Activated naive CD4-positive, alpha-beta T cell treated with anti-CD3 and anti-CD28 coated beads, Interleukin-2, amount 50 U/mL, for 72 hours (primary cell): ENCODE results near the gene CPN2. TPM values are rescaled to one million over a fixed set of nuclear protein-coding genes. Genes with fewer than 3 reads are reported as not detected.

Experiments
- ATAC-seq, 2 donors: fragments of 150-1000 bp; cut with Tn5 transposase; 2 replicates each; pipeline ENCODE4 v1.10.0; 2021; ENCODE audit warnings: mild to moderate bottlenecking in 2 of 2, moderate library complexity in 2 of 2
- DNase-seq, 2 donors: peaks; one replicate each; pipeline ENCODE4 v3.0.0; 2021 to 2022; ENCODE audit warnings: low spot score in 2 of 2
- H3K27ac Mint-ChIP-seq, 2 donors: one replicate each; pipeline ENCODE4 v1.8.0; 2022; ENCODE audit warnings: mild to moderate bottlenecking in 2 of 2, mixed read lengths in 2 of 2
- H3K36me3 Mint-ChIP-seq, 2 donors: one replicate each; pipeline ENCODE4 v1.8.0; 2022; ENCODE audit warnings: mixed read lengths in 2 of 2
- H3K9me3 Mint-ChIP-seq, 2 donors: one replicate each; pipeline ENCODE4 v1.8.0; 2022; ENCODE audit warnings: mixed read lengths in 2 of 2
- total RNA-seq, 2 donors: library from RNA; stranded (reverse); gene quantifications; one replicate each; pipeline ENCODE4 v1.2.3, GENCODE V29; 2022

Gene CPN2
- not detected for total RNA-seq

GRCh38 chr3:194351080-194351672, at the start of gene CPN2:
Gene CPN2 (minus strand): TSS chr3:194351328. CDS start chr3:194342702, 8,626 bp downstream.
- Mint-ChIP-seq H3K9me3 (no peaks in the 10 kb centered on the region), H3K27ac (peak within 1 kb of the TSS in 1 of 2 donors; percentile 36), H3K36me3 (no peaks in the 10 kb centered on the region)
- no peak for ATAC-seq
- DNase-seq: no peak

GRCh38 chr3:194399874-194400411, 48.8 kb upstream of the CPN2 start:
- Mint-ChIP-seq H3K36me3 (no peaks in the 10 kb centered on the region), H3K9me3 (no peaks in the 10 kb centered on the region), H3K27ac (peak overlapping the region in 1 of 2 donors; percentile 75)
- DNase-seq (no peak), ATAC-seq (no peak)

GRCh38 chr3:194399166-194399565, 48.0 kb upstream of the CPN2 start, which contains the start of gene GP5:
Gene GP5 (minus strand): TSS chr3:194399266. CDS start chr3:194398282, 984 bp downstream.
- no peaks in the 10 kb centered on the region for H3K9me3 Mint-ChIP-seq
- no peak for DNase-seq
- no peak for ATAC-seq
- H3K36me3 Mint-ChIP-seq: no peaks in the 10 kb centered on the region
- H3K27ac Mint-ChIP-seq: peak within 1 kb of the TSS in 1 of 2 donors; percentile 75

GRCh38 chr3:194397757-194398312, 46.7 kb upstream of the CPN2 start:
- peak; percentile 5 to 19 for ATAC-seq
- peak in 1 of 2 donors; percentile 20 for DNase-seq
- Mint-ChIP-seq H3K36me3 (no peaks in the 10 kb centered on the region), H3K9me3 (no peaks in the 10 kb centered on the region), H3K27ac (peak overlapping the region in 1 of 2 donors; percentile 45)

GRCh38 chr3:194396859-194397756, 46.0 kb upstream of the CPN2 start:
- H3K36me3 Mint-ChIP-seq: no peaks in the 10 kb centered on the region
- DNase-seq (peak; percentile 50 to 62), ATAC-seq (peak; percentile 54 to 58)
- H3K27ac Mint-ChIP-seq: peak overlapping the region; percentile 45 to 60
- H3K9me3 Mint-ChIP-seq: no peaks in the 10 kb centered on the region

GRCh38 chr3:194396539-194396858, 45.4 kb upstream of the CPN2 start:
- no peak for DNase-seq
- Mint-ChIP-seq H3K27ac (peak overlapping the region in 1 of 2 donors; percentile 45), H3K36me3 (no peaks in the 10 kb centered on the region), H3K9me3 (peaks cover 0 to under 1% of the 10 kb centered on the region in 2 donors)
- ATAC-seq: no peak

- DNase-seq (peak; percentile 58 to 66), ATAC-seq (peak; percentile 70)
- H3K27ac Mint-ChIP-seq: peak overlapping the region; percentile 45 to 62
- H3K36me3 Mint-ChIP-seq: peaks cover 1 to 3% of the 10 kb centered on the region in 2 donors
- H3K9me3 Mint-ChIP-seq: peaks cover 5 to 6% of the 10 kb centered on the region in 2 donors
Observed at GRCh38 chr3:194395778-194396538, 44.8 kb upstream of the CPN2 start.

- peaks cover 12 to 13% of the 10 kb centered on the region in 2 donors for H3K9me3 Mint-ChIP-seq
- peaks cover 5 to 10% of the 10 kb centered on the region in 2 donors for H3K36me3 Mint-ChIP-seq
- peak in 1 of 2 donors; percentile 14 for DNase-seq
- H3K27ac Mint-ChIP-seq: peak overlapping the region; percentile 45 to 62
- peak; percentile 9 to 27 for ATAC-seq
Observed at GRCh38 chr3:194395212-194395611, 44.1 kb upstream of the CPN2 start.

GRCh38 chr3:194392576-194392975, 41.4 kb upstream of the CPN2 start:
- ATAC-seq (no peak), DNase-seq (no peak)
- H3K27ac Mint-ChIP-seq: no peak overlapping the region
- peaks cover 9 to 17% of the 10 kb centered on the region in 2 donors for H3K36me3 Mint-ChIP-seq
- peaks cover 19 to 23% of the 10 kb centered on the region in 2 donors for H3K9me3 Mint-ChIP-seq

GRCh38 chr3:194390835-194391234, 39.7 kb upstream of the CPN2 start:
- H3K36me3 Mint-ChIP-seq: peaks cover 9 to 17% of the 10 kb centered on the region in 2 donors
- ATAC-seq (no peak), DNase-seq (no peak)
- no peak overlapping the region for H3K27ac Mint-ChIP-seq
- H3K9me3 Mint-ChIP-seq: peaks cover 19 to 23% of the 10 kb centered on the region in 2 donors

- DNase-seq (no peak), ATAC-seq (no peak)
- peaks cover 9 to 17% of the 10 kb centered on the region in 2 donors for H3K36me3 Mint-ChIP-seq
- no peak overlapping the region for H3K27ac Mint-ChIP-seq
- H3K9me3 Mint-ChIP-seq: peaks cover 19 to 23% of the 10 kb centered on the region in 2 donors
Observed at GRCh38 chr3:194389269-194389668, 38.1 kb upstream of the CPN2 start.

GRCh38 chr3:194387926-194388418, 36.8 kb upstream of the CPN2 start:
- Mint-ChIP-seq H3K27ac (no peak overlapping the region), H3K9me3 (peaks cover 19 to 23% of the 10 kb centered on the region in 2 donors), H3K36me3 (peaks cover 9 to 17% of the 10 kb centered on the region in 2 donors)
- ATAC-seq: no peak
- no peak for DNase-seq

- DNase-seq (no peak), ATAC-seq (no peak)
- H3K27ac Mint-ChIP-seq: peak overlapping the region in 1 of 2 donors; percentile 53
- peaks cover 19 to 23% of the 10 kb centered on the region in 2 donors for H3K9me3 Mint-ChIP-seq
- peaks cover 9 to 17% of the 10 kb centered on the region in 2 donors for H3K36me3 Mint-ChIP-seq
Observed at GRCh38 chr3:194387276-194387675, 36.1 kb upstream of the CPN2 start.

- no peak for ATAC-seq
- H3K36me3 Mint-ChIP-seq: peaks cover 9 to 17% of the 10 kb centered on the region in 2 donors
- peak overlapping the region in 1 of 2 donors; percentile 59 for H3K27ac Mint-ChIP-seq
- H3K9me3 Mint-ChIP-seq: peaks cover 19 to 23% of the 10 kb centered on the region in 2 donors
- no peak for DNase-seq
Observed at GRCh38 chr3:194386648-194387047, 35.5 kb upstream of the CPN2 start.

GRCh38 chr3:194386066-194386465, 34.9 kb upstream of the CPN2 start:
- ATAC-seq (no peak), DNase-seq (no peak)
- H3K27ac Mint-ChIP-seq: no peak overlapping the region
- H3K36me3 Mint-ChIP-seq: peaks cover 8 to 15% of the 10 kb centered on the region in 2 donors
- H3K9me3 Mint-ChIP-seq: peaks cover 14 to 18% of the 10 kb centered on the region in 2 donors

GRCh38 chr3:194384569-194385001, 33.5 kb upstream of the CPN2 start:
- ATAC-seq (no peak), DNase-seq (no peak)
- Mint-ChIP-seq H3K9me3 (peaks cover 3% of the 10 kb centered on the region in 2 donors), H3K36me3 (peaks cover 4% of the 10 kb centered on the region in 2 donors), H3K27ac (no peak overlapping the region)
